IPS DF 19.7 (cell line): ENCODE data around the gene RBKS.

Source experiments
- DNase-seq: peaks from one replicate; pipeline ENCODE4 v3.0.0-alpha.2; 2013; ENCODE audit warnings: low read depth, low spot score

Gene RBKS

DNA sequence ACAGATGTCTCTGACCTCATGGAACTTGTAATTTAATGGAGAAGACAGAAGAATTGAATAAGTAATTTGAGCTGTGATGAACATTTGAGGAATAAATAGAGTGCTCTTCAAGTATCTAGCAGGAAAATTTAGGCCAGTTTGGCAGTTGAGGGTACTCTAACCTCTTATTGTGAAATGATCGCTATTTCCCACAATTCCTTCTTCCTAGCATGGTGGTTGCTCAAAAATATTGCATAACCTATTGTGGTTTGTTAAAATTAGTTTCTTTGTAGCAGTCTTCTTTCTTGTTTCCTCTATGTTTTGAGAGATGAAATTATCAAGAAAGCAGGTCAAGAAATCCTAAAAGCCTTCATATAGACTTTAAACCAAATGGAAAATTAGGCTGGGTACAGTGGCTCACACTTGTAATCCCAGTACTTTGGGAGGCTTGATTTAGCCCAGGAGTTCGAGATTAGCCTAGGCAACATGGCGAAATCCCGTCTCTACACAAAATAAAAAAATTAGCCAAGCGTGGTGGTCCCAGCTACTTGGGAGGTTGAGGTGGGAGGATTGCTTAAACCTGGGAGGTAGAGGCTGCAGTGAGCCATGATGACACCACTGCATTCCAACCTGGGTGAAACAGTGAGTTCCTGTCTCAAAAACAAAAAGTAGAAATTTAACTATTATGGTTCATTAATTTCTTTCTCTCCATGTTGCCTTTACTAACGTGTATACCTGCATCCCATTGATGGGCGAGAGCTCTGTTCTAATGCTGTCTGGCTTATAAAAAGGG is 58.7 kb downstream of the RBKS start:
- DNase-seq, result no peak

DNA sequence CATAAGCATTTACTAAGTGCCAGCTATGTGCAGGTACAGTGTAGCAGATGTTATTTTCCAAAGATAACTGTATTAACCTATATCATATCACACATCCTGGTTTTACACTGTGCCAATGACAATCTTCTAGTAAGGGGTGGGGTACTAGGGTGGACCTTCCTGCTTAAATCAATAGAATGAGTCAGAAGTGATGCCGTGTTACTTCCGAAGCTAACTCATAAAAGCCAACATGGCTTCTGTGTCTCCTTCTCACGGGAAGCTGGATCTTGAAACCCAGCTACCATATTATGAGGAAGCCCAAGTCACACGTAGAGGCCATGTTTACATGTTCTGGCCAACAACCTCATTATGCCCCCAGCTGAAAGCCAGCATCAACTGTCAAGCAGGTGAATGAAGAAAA is 59.5 kb downstream of the RBKS start:
- DNase-seq, result no peak

DNA sequence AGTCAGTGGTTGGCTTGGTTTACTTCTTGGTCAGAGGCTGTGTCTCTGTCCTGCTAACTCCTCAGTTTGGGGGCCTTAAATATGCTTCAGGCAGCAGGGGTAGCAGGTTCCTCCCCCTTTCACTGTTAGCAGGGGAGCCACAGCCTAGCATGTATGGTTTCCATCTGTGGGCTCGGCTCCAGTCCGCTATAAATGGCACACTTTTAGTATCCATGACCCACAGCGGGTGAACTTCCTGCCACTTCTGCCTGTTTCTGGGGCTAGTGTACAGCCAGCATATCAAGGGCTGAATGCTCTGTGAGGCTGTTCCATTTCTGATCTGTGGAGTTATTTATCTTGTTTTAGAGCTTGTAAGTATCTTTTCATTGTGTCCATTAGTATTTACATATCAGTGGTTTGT is 60.4 kb downstream of the RBKS start:
- no peak for DNase-seq

DNA sequence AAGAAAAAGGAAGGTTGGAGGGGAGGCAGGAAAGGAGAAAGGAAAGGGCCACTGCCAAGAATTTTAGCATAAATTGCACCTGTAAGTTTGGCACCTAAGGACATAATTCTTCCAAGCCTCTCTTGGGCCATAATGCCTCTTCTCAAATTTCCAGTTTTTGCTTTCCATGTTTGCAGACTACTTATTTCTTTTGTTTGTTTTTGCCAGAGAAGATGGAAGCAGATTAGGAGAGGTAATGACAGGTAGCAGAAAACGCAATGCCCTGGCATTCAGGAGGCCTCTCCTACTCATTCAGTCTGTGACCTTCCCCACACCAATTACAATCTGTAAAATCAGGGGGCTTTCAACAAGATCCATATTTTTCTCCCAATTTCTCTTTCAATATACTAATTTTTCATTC is 61.9 kb downstream of the RBKS start:
- no peak for DNase-seq

DNA sequence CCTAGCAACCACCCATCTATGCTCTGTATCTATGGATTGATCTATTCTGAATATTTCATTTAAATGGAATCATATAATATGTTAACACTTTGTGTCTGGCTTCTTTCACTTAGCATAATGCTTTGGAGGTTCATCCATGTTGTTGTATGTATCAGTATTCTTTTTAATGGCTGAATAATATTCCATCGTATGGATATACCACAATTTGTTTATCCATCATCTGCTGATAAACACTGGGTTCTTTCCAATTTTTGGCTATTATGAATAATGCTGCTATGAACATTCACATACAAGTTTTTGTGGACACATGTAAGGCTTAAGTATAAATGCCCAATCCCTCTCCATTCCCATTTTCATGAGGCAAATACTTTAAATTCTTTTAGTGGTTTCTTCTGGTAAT is 65.8 kb downstream of the RBKS start:
- DNase-seq, result no peak

DNA sequence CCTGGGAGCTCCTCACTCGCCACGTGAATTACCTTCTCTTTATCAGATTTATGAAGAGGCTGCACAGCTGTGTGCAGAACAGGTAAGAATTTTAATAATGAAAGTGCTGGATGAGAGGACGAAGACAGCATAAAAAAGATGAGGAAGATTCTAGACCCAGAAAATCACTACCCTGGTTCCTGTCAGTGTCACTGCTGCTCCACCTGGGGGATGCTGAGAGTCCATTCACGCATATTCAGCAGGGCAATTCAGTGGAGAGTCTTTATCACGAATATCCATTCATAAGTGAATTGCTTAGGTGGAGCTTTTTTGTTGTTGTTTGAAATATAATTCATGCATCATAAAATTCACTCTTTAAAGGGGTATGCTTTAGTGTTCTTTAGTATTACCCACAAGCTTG is 66.6 kb downstream of the RBKS start:
- no peak for DNase-seq

DNA sequence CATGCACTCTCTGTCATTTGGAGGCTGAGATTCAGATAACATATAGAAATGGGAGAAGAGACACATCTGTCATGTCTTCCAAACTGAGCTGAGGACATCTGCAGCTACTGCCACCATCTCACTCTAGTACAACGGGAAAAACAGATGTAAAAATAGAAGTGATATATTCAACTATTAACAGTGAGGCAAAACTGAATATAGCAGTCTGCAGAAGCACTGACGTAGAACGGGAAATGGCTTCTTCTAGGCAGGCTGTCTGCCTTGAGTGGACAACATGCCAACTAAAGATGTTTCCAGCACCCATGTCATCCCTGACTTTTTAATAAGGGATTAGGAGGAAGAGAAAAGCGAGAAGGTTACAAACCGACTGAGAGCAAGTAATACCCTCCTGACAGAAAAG is 67.1 kb downstream of the RBKS start:
- no peak for DNase-seq

DNA sequence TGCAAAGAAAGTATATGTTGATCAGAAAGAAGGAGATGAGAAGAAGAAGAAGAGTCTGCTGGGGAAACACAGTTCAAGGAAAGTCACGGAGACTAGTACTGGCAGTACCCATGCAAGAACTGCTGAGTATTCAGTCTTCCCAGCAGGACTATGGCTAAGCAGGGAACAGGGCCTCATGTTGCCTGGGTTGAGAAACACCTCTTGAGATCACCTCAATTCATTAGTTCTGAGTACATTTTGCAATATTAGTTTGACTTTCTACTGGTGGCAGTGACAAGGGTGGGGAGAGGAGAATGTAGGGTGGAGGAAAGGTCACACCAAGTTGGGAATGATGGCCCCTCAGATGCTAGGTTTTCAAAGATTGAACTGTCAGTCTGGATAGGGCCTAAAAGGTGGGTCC is 68.1 kb downstream of the RBKS start:
- DNase-seq, result no peak

DNA sequence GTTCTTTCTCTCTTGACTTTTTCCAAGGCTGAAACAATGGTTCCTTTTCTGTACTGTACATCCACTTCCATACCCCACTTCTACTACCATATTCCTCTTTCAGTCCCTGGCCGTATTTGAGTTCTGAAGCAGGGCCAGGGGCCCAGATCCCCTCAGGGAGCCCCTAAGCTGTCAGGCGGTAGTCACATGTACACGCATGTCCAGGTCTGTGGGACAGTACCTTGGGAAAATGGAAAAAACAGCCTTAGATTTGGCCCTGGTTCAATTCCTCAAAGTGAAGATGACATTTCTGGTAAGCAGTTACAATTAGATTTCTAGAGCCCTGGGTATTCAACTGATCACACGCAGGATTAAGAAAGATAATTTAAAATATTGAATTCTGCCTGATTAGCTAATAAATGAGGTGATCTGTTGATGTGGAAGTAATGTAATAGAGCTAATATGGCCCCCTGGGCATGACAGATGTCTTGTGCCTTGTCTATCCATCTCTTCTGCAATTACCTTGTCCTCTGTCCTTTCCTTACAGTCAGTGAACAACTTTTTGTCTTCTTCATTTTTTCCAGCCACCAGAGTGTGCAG is 74.2 kb downstream of the RBKS start:
- no peak for DNase-seq

DNA sequence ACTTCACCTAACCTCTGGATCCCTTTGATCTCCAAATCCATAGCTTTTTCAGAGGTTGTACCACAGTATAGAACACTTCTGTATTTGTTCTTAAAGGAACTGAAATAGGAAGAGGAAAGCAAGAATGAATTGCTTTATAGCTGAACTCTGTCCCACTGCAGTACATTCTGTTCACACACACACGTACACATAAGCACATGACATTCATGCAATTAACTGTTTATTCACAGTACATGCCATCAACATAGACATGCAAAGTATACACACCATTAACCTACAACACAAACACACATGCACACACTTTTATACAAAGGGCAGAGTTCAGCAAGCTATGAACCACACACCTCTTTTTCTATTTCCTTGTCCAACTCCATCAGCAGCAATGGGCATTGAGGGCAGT is 75.4 kb downstream of the RBKS start:
- DNase-seq, result no peak

DNA sequence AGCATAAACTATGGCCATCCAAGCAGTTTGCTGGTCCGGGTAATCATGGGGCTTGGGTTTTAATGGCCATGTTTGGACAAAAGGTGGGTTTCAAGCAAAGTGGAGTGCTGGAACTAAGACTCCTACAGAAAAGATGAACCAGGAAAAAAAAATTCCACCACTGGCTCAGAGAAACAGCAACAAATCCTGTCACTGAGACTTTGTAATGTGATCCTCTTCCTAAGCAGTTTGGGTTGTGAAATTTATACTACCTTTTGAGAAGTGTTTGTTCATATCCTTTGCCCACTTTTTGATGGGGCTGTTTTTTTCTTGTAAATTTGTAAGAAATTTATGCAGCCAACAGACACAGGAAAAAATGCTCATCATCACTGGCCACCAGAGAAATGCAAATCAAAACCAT is 78.4 kb downstream of the RBKS start:
- no peak for DNase-seq

DNA sequence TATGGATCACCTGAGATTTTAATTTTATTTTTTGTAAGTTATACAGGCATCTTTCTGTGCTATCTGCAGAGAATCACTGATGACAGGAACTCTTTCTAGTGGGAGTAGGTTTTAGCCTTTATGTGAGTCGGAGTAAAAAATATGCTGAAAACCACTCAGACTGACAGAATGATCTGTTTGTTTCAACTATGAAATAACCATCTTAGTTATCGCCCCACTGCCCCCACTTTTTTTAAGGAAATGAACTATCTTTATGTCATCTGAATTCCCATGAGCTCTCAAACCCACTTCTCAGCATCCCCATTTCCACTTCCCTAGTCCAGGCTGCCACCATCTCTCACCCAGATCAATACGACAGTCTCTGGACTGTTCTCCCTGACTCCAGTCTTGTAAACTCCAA is 79.7 kb downstream of the RBKS start:
- DNase-seq, result no peak

DNA sequence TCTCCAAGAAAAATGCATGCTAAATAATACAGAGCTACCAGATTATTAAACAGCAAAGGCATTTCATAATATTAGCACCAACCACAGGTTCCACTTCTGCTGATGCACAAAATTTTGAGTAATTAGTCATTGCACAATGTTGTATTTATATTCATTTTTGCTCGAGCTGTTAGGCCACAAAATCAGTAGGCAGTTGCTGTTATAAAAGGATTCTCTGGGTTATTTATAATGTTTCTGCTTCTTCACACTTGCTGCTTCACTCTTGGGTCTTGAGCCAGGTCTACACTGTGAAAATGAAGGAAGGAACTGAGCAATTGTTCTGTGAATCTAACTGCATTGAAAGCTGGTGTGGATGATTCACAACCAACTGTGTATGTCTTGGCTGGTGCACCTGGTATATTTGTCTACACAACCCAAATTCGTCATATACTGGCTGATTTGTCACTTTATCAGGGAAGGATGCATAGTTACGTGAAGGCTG is 80.4 kb downstream of the RBKS start:
- no peak for DNase-seq

DNA sequence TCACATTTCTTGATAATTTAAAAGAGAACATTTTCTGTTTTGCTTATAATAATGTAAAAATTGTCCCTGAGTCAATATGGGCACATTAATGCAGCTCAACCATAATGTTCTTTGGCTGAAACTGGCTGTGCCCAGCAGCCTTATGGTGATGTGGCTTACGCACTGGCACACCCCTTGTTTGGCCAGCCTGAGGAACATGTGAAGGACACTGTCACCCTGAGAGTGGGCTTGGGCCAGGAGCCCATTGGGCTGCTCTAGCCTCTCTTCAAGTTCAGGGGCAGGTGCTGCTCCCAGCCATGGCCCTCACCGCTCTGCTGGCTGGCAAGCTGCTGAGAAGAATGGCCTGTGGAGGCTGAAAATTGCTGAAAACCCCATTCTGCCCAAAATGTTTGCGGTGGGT is 81.2 kb downstream of the RBKS start:
- DNase-seq, result no peak

DNA sequence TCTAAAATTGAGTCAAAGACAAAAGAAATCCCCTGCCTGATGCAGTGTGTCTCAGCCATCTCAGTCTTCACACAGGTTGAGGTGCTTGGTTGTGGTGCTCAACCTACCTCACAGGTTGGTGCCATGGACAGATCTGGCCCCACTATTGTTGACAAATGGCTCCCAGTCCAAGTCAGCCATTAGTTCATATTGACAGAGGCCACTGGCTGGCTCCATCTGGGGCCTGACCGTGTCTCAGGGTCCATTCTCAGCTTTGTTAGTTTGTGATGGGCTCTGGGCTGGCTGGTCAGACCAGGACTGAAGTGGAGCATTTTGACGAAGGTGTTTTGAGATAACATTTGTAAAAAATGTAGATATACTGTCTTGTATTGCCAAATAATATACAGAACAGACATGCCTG is 81.8 kb downstream of the RBKS start:
- DNase-seq, result no peak

DNA sequence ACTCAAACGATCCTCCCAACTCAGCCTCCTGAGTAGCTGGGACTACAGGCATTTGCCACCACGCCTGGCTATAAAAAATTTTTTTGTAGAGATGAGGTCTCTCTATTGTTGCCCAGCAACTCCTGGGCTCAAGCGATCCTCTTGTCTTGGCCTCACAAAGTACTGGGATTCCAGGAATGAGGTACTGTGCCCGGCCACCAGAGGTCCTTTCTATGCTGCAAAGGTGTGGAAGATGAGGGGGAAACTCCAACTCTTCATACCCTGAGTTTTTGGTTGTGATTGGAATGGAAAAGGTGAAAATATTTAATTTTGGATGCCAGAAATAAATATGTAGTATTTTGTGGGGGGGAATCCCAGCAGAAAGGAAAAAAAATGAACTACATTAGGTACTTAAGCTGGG is 82.7 kb downstream of the RBKS start:
- no peak for DNase-seq

DNA sequence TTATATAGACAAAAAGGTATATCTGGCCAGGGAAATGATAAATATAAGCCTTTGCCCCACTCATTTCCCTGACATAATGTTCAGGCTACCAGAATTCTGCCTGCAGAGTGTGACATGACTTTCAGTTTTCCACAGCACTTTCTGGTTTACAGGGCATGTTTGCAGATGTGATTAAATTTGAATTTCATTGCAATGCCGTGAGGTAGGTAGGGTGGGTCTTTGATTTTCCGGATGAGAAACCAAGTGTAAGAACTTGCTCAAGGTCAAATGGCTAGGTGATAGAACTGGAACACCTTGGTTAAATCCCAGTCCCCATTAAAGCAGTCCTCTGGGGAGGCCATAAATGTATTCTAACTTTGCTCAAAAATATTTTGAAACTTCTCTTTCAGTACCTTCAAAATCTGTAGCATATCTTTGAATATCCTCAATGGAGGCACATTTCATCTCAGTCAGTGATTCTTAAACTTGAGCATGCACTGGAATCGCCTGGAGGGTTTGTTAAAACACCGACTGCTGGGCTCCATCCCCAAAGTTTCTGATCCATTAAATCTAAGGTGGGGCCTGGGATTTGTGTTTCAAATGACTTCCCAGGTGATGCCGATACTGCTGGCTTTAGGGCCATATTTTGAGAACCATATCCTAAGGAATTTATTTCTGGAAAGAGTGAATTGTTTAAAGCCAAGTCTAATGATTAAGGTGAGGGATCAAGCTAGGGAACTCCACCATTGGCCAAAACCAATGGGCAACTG is 83.7 kb downstream of the RBKS start:
- DNase-seq, result no peak

DNA sequence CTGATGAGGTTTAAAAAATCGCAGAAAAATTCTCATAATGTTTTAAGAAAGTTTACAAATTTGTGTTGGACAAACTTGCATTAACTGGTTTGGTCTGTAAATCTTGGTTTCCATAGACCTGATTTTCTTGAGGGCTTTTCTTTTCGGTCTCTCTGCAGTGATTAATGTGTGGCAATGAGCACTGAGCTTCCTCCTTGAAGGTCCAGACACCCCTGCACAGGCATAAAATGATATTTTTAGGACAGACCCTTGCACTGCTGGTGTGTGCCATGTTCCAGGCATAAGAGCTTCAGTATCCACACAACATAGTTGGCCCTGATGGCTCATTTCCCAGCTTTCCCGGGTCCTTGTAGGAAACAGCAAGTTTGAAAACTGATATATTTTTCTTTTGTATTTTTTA is 85.0 kb downstream of the RBKS start:
- DNase-seq, result no peak

DNA sequence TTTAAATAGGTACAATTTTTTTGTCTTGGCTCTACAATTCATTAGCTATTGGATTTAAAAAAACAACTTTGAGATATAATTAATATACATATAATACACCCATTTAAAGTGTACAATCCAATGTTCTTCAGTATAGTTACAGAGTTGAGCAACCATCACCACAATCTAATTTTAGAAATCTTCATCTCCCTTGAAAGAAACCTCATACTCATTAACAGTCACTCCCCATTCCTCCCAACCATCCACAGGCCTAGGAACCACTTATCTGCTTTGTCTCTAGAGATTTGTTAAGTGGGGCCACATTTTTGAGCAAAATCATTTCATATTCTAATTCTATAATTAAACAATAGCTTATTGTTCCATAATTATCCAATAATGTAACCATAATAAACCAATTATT is 86.0 kb downstream of the RBKS start:
- no peak for DNase-seq

DNA sequence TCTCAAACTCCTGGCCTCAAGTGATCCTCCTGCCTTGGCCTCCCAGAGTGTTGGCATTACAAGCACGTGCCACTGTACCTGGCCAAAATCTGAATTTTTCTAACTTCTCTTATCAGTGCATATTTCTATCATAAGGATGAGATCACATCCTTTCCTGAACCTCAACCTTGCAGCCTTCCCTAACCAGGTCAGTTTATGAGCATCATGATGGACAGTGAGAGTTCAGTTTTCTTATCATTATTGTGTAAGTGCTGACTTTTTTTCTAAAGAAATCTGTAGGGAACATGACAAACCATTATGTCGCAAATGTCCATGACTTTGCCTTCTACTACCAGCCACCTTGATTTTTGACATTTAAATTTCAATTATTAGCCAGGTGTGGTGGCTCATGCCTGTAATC is 87.1 kb downstream of the RBKS start:
- no peak for DNase-seq

DNA sequence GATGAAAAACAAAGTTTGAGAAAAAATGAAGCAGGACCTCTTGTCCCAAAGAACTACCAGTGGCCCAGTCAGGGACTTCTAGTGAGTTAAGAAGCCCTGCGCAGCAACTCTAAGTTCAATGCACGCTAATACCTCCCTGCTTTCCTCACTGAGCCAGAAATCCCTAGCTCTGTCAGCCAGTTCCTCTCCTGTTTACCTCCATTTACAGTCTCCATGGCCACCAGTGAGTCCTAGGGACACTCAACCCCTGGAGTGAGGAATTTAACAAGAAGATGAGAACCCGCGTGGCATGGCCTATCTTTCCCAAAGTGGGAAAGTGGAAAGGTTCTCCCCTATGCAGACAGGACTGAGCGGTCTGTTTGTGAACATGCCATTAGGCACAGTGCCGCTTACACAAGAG is 87.6 kb downstream of the RBKS start:
- no peak for DNase-seq

DNA sequence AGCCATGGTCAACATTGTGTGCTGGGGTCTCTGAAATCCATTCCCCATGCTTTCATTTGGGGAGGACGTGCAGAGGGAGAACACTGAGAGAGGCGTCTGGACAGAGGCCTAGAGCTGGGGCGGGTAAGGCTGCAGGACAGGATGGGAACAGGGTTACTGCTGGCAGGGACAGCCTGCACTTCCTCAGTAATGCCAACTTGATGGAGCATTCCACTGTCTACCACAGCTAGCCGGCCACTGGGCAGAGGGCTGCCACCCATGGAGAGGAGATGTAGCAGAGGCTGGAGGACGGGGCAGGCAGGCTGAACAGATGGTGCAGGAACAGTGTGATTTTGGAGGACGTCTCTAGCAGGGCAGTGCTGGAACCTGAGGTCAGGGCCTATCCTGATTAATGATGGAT is 89.3 kb downstream of the RBKS start:
- no peak for DNase-seq

DNA sequence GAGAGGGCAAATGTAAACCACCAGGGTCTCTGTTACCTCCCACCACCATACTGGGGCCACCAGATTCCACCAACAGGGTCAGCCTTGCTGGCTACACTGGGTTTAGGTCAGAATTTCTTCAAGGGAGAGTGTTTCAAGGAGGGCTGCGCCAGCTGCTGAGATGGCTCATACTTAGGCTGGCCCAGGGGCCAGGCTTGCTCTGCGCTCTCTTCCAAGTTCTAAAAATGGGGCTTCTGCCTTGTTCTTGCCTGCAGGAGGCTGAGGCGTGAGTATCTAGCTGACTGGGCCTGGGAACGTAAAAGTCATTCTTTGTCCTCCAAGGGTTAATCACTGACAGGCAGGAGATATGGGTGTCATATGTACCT is 90.6 kb downstream of the RBKS start:
- no peak for DNase-seq
